Measurements from ENCODE around the gene ARHGAP30.

DNA sequence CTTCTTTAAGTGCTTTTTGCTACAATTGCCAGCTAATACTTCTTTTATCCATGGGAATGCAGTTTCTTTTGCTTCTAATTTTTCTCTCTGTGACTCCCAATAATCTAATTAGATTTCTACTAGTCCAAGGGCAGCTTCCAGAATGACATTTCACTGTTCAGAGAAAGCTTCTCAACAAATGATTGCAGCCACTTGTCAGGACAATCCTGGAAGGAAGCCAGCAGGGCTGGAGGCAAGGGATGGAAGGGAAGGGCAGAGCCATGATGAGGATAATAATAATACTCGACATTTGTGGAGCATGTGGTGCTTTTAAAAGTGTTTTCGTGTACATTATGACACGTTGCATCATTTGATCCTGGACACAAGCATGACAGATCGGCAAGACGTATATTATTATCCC, 68.2 kb downstream of the ARHGAP30 start:
- TF ChIP-seq GATA2 (IDR thresholded peaks at IDR 0.05; ENCODE audit: low read depth, low read length) (no peak), GATA3 (IDR thresholded peaks at IDR 0.05; ENCODE audit: low read depth, low read length) (no peak)
